Calu3 (cell line): ENCODE data around the gene HIVEP3. TPM values are rescaled to one million over a fixed set of nuclear protein-coding genes. Genes with fewer than 3 reads are reported as not detected.

Experiments
- BruUV-seq: library from RNA; stranded (reverse); fragments of 400-500 nt; replicated peaks from 2 replicates; lab custom pipeline; 2021; lab: Mats Ljungman, UMichigan
- CTCF ChIA-PET: fragments of 300-600 bp; sonication (Branson Sonifier 250); formaldehyde crosslinking; loops from one replicate; lab custom pipeline; 2022; ENCODE audit warnings: antibody characterized with exemption; lab: Charles Lee
- DNase-seq: peaks from one replicate; pipeline ENCODE4 v3.0.0; 2022
- H3K27ac Mint-ChIP-seq: one replicate; pipeline ENCODE4 v1.8.0; 2022; ENCODE audit warnings: mixed read lengths; ENCODE audit not compliant: unreplicated experiment
- H3K27me3 Mint-ChIP-seq: one replicate; pipeline ENCODE4 v1.8.0; 2022; ENCODE audit warnings: mixed read lengths; ENCODE audit not compliant: unreplicated experiment
- H3K36me3 Mint-ChIP-seq: one replicate; pipeline ENCODE4 v1.8.0; 2022; ENCODE audit warnings: mild to moderate bottlenecking, moderate library complexity, mixed read lengths; ENCODE audit not compliant: insufficient read depth, unreplicated experiment
- H3K4me1 Mint-ChIP-seq: one replicate; pipeline ENCODE4 v1.8.0; 2022; ENCODE audit warnings: mild to moderate bottlenecking, low read depth, mixed read lengths; ENCODE audit not compliant: unreplicated experiment
- H3K4me3 Mint-ChIP-seq: one replicate; pipeline ENCODE4 v1.8.0; 2022; ENCODE audit warnings: mild to moderate bottlenecking, low read depth, moderate library complexity, mixed read lengths; ENCODE audit not compliant: unreplicated experiment
- H3K9me3 Mint-ChIP-seq: one replicate; pipeline ENCODE4 v1.8.0; 2022; ENCODE audit warnings: low read depth, mixed read lengths; ENCODE audit not compliant: unreplicated experiment
- CTCF ChIP-seq: fragments of 200-600 bp; IDR thresholded peaks from one replicate; pipeline ENCODE4 v1.8.0; 2022; ENCODE audit warnings: antibody characterized with exemption; ENCODE audit not compliant: unreplicated experiment
- intact Hi-C: fragments of 100-400 bp; cut with micrococcal nuclease; formaldehyde crosslinking; loops from one replicate; pipeline ENCODE4 v1.10.0; 2022; ENCODE audit not compliant: unreplicated experiment
- total RNA-seq: library from RNA; stranded (reverse); gene quantifications from 2 replicates; pipeline ENCODE4 v1.2.3, GENCODE V29; 2022

The HIVEP3 gene
- total RNA-seq, 1 experiment from 2014 or later, result 9.0 TPM

GRCh38 chr1:41523071-41523470 is 395.7 kb downstream of the HIVEP3 start:
- H3K27me3 Mint-ChIP-seq, result peaks cover 16% of the 10 kb centered on the region
- no peaks in the 10 kb centered on the region for H3K36me3 Mint-ChIP-seq
- no TSS peak for BruUV-seq
- no peak for TF ChIP-seq CTCF
- peaks cover 4% of the 10 kb centered on the region for H3K9me3 Mint-ChIP-seq
- H3K27ac Mint-ChIP-seq, result no peak overlapping the region
- DNase-seq, result no peak
- H3K4me1 Mint-ChIP-seq, result no peaks in the 10 kb centered on the region
- intact Hi-C loops, result no loop called here
- H3K4me3 Mint-ChIP-seq, result no peak overlapping the region
- CTCF ChIA-PET, result no interaction called here

- Mint-ChIP-seq H3K9me3 (peaks cover 4% of the 10 kb centered on the region), H3K4me1 (peaks cover 4% of the 10 kb centered on the region), H3K4me3 (no peak overlapping the region), H3K36me3 (no peaks in the 10 kb centered on the region), H3K27ac (no peak overlapping the region), H3K27me3 (peaks cover 16% of the 10 kb centered on the region)
- CTCF ChIA-PET, result no interaction called here
- no peak for TF ChIP-seq CTCF
- intact Hi-C loops, result no loop called here
- DNase-seq, result no peak
- BruUV-seq, result no TSS peak
Measured at GRCh38 chr1:41521766-41522165, 397.0 kb downstream of the HIVEP3 start.

DNA sequence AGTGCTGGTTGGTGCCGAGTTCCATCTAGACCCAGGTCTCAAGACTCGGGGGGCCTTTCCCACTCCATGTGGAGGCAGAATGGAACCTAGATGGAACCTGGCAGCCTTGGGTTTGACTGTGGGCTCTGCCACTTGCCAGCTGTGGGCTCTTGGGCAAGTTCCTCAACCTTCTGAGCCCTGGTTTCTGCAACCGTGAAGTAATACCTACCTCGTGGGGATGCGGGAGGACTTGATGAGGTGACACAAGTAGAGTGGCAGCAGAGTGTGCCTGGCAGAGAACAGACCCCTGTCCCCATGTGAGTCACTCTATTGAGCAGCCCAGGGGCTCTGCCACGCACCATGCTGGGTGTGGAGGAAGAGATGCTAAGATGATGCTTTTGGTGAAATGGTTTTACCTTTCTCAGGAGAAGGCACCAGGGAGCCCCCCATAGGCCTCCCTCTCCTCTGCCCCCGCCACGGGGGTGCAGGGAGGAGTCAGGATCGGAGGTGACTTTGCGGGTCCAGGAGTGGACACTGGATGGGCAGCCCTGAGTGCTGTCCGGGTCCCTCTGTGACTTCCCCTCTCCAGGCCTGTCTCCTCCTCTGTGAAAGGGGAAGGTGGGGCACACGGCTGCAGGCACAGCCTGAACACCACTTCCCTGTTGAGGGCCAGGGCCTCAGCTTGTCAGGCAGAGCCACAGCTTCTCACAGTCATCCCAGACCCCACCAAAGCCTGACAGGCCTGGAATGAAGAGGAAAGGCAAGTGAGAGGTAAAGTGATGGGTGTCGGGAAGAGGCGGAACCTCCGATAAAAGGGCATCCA is 397.6 kb downstream of the HIVEP3 start:
- no peak for DNase-seq
- H3K4me1 Mint-ChIP-seq, result peaks cover 7% of the 10 kb centered on the region
- no peak for TF ChIP-seq CTCF
- intact Hi-C loops, result no loop called here
- peaks cover 4% of the 10 kb centered on the region for H3K9me3 Mint-ChIP-seq
- no TSS peak for BruUV-seq
- no peak overlapping the region for H3K4me3 Mint-ChIP-seq
- H3K36me3 Mint-ChIP-seq, result no peaks in the 10 kb centered on the region
- CTCF ChIA-PET, result no interaction called here
- peaks cover 16% of the 10 kb centered on the region for H3K27me3 Mint-ChIP-seq
- no peak overlapping the region for H3K27ac Mint-ChIP-seq

DNA sequence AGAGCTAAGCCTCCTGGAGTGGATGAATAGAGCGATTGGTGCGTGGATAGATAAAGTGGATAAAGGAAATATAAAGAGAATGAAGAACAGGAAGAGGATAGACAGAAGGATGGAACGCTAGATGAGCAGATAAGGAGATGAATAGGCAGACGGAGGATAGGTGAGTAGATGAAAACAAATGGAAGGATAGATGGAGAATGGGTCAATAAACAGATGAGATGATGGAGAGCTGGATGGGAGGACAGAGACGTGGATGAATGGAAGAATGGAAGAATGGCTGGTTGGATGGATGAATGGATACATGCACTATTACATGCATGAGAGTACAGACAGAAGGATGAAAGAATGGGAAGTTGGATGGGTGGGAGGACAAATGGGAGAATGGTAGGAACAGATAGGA is 399.1 kb downstream of the HIVEP3 start:
- H3K27ac Mint-ChIP-seq, result no peak overlapping the region
- CTCF ChIA-PET, result no interaction called here
- H3K36me3 Mint-ChIP-seq, result peaks cover 11% of the 10 kb centered on the region
- H3K4me3 Mint-ChIP-seq, result no peak overlapping the region
- H3K9me3 Mint-ChIP-seq, result peaks cover 4% of the 10 kb centered on the region
- DNase-seq, result no peak
- intact Hi-C loops, result no loop called here
- H3K4me1 Mint-ChIP-seq, result peaks cover 22% of the 10 kb centered on the region
- BruUV-seq, result no TSS peak
- no peak for TF ChIP-seq CTCF
- H3K27me3 Mint-ChIP-seq, result peaks cover 16% of the 10 kb centered on the region
